ENCODE measurements around the gene ZNF674.
"Not testable (repeated sequence)": the region's sequence is repeated elsewhere in the genome, so short reads cannot be mapped to it uniquely, and the experiment has no call there.

ZNF674 gene

DNA sequence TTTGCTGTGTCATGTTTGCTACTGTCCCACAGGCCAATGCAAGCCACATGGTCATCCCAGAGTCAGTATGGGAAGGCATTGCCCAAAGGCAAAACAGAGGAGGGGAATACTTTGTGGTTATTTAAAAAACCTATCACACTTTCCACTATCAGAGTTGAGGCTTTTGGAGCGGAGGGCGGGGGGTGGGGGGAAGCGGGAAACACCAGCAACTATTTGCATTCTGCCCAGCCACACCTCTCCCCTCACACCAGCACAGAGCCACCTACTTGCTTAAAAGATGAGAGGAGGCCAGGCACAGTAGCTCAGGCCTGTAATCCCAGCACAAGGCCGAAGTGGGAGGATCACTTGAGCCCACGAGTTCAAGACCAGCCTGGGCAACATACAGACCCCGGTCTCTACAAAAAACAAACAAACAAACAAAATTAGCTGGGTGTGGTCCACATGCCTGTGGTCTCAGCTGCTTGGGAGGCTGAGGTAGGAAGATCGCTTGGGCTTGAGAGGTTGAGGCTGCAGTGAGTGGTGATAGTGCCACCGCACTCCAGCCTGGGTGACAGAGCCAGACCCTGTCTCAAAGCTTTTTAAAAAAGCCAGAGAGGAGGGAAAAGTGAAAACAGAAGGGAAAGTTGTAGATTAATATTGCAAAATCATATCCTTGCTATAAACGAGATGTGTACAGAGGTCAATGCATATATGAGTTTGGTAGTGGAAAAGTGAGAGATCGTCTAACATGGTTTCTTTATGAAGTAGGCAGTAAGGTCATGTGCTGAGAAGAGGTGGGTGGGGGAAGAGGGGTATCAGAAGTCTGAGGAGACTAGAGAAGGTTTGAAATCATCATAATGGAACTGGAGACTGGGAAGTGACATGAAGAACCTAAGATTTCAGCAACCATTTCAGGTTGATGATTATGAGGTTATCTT is 26.5 kb upstream of the ZNF674 start:
- no peak for DNase-seq (ENCODE audit: low read depth in 2 of 3, low spot score in 2 of 3)

DNA sequence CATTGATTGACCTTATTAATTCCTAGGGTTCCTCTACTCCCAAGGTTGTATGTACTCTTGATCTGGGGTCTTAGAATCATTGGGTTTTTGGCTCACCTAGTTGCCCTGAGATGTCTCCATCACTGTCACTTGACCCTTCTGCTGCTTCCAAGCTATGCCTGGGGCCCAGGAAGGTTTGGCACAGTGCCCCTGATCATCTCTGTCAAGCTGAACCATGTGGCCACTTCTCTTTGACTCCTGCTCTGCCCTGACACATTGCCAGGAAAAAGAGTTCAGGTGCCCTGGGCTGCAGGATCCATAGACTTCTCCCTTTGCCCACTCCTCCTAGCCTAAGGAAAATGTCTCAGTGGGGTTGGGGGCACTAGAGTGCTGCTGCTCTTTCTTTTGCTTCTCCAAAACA is 24.4 kb upstream of the ZNF674 start:
- DNase-seq (ENCODE audit: low read depth in 2 of 3, low spot score in 2 of 3) = no peak

DNA sequence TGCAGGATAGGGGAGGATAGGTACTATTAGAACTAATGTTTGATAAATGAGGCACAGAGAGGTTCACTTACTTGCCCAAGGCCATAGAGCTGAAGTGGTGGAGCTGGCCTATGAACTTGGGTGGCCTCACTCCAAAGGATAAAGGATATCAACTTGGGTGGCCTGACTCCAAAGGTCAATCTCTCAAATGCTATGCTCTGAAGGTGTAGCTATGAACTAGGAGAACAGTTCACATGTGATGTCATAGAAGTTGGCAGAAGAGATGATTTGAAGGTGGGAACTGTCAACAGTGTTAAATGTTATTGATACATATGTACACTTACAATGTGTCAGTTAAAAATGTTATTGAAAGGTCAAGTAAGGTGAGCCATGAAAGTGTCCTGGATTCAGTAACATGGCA is 22.2 kb upstream of the ZNF674 start:
- no peak for DNase-seq (ENCODE audit: low read depth in 2 of 3, low spot score in 2 of 3)

DNA sequence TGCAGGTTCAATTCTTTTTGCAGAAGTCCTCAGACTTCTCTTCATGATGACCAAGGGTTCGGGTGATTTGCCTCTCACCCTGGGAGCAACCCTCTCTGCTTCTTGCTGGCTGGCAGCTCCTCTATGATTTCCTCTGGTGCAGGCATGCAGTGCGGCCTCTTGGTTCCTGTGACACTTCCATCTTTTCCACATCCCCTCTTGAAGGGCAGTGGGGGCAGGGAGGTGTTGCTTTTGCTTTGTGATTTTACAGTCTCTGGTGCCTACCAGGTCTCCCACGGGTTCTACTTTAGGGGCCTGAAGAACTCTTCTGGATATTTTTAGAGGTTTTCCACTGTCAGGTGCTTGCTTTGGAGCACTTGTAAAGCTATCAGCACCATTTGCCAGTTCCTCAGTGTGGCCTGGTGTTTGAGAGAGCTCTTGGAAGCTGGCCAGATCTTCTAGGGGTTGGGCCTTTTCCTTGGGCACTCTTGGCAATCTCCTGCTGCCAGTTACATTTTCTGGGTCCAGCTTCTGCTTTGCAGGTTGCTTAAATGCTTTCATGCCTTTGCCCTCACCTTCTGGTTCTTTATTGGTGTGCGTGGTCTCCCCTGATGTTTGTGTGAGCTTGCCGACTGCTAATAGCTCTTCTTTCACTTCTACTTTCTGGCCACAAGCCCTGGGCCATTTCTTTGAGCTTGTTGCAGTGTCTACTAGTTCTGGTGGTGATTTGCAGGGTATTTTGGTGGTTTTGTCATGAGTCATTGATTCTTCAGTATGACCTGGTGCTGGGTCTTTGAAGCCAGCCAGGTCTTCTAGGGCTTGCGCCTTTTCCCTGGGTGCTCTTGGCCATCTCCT is 16.8 kb upstream of the ZNF674 start:
- DNase-seq (ENCODE audit: low read depth in 2 of 3, low spot score in 2 of 3) = no peak

DNA sequence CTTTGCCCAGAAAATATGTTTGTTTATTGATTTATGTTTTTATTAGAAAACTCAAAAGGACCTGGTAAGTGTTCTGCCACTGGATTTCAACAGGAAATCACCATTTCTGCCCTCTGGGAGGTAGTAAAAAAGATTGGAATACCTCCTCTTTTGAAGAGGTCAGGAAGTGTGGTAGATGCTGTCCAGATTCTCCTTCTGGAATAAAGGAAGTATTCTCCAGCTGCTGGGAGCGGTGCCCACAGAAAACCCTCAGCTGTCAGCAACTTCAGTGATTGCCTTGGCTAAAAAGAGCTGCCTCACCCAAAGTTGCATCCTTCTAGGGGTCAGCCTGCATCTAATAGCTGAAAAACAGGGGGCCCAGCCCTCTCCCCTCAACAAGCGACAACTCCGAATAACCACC is 13.8 kb upstream of the ZNF674 start:
- no peak for DNase-seq (ENCODE audit: low read depth in 2 of 3, low spot score in 2 of 3)

DNA sequence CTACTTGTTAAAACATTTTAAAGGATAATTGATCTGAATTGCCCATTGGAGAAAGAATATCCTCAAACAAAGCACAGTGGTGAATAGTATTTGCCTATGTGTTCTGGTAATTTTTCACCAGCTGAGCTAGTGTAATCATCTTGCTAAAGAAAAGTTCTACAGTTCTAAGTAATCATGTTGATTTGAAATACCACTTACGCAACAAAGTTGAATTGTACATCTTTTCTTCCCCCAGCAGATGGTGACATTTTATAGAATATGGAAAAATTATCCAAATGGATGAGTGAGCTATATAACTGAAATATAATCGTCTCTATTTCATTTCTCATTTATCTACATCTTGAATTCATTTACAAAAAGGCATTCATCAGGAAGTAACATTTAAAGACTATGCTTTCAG is 9.7 kb upstream of the ZNF674 start:
- no peak for DNase-seq (ENCODE audit: low read depth in 2 of 3, low spot score in 2 of 3)

DNA sequence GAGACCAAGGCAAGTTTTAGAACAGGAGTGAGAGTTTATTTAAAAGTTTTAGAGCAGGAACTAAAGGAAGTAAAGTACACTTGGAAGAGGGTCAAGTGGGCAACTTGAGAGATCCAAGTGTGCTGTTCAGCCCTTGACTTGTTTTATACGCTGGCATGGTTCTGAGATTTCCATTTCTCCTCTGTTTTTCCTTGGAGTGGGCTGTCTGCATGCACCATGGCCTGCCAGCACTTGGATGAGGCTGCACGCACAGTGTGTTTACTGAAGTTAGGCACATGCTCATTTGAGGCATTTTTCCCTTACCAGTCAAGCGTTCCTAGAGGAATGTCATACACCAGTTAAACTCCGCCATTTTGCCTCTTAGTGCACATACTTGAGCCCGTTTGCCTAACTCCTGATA is 8.7 kb upstream of the ZNF674 start:
- DNase-seq (ENCODE audit: low read depth in 2 of 3, low spot score in 2 of 3) = no peak

DNA sequence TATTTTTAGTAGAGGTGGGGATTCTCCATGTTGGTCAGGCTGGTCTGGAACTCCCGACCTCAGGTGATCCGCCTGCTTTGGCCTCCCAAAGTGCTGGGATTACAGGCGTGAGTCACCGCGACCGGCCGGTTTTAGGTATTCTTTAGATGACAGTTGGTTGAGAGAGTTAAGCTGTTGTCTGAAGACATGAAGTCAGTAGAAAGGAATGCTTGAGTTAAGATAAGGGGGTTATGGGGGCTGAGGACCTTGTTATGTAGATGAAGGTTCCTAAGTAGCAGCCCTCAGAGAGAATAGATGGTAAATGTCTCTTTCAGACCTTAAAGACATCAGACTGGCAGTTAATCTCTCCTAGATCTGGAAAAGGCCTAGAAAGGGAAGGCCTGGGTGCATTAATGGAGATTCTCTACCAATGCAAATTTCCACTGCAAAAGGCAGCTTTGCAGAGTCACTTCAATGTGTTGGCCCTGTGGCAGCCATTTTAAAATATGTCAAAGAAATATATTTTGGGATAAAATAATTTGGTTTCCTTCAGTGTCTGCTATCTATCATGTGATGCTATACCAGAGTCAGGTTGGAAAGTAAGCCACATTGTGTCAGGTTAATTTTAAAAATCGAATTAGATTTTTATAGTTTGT is 6.4 kb upstream of the ZNF674 start:
- DNase-seq (ENCODE audit: low read depth in 2 of 3, low spot score in 2 of 3) = no peak

DNA sequence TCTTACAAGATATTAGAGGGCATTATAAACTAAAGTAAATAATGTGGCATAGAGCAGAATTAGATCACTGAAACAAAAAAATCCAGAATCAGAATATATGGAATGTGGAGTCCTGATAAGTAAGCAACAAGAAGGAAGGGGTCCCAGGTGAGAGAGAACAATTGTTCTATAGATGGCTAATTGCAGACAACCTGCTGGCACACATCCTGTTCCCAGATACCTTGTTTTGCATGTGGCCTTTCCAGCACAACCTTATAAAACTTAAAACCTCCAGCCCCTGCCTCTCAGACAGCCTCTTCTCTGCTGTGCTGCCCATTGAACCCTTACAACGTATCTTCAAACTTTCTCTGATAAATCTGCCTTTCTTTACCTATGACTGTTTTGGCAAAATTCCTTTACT is 4.7 kb upstream of the ZNF674 start:
- no peak for DNase-seq (ENCODE audit: low read depth in 2 of 3, low spot score in 2 of 3)

DNA sequence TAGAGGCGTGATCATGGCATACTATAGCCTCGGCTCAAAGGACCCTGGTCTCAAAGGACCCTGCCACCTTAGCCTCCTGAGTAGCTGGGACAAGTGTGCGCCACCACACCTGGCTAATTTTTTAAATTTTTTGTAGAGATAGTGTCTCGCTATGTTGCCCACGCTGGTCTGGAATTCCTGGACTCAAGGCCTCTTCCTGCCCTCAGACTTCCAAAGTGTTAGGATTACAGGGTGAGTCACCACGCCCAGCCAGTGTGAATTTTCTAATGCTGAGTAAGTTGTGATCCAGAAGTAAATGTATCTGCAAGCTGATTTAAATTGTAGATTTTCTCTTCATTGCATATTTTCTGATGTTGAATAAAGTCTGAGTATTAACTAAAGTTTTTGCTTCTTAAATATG is 2.6 kb upstream of the ZNF674 start:
- DNase-seq (ENCODE audit: low read depth in 2 of 3, low spot score in 2 of 3) = no peak

DNA sequence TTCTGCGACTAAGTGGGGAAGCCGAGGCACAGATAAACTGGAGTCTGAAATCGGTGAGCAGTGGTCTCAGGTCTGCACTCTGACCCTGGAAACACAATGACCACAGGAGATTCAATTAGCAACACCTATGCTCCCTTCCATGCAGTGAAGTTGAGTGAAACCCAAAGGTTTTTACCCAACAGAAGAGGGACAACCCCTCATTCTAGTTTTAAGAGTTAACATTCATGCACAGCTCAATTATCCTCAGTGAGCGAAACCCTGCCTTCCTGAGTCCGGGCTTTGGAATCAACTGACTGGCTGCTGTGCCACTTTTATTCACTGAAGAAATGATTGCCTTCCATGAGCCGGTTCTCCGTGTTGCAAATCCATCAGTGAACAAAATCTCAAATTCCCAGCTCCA is 694 bp downstream of the ZNF674 start:
- not testable (repeated sequence) for DNase-seq (ENCODE audit: low read depth in 2 of 3, low spot score in 2 of 3)

DNA sequence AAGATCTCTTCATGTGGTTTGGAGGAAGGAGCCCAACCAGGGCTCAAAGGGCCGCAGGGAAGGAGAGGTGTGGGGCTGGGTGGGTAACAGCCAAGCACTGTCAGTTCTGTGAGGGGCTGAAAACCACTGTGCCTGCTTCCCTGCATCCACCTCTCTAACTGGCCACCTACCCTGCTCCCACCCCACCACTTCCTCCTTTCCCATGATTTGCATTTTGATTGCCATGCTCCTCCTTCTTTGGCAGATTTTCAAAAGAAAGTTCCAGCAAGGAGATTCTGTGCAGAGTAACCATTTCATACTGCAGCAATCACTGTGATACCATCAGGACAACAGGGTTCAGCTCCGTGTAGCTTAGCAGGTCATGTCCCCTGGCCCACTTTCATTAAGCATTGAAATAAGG is 1.8 kb downstream of the ZNF674 start:
- DNase-seq (ENCODE audit: low read depth in 2 of 3, low spot score in 2 of 3) = no peak

DNA sequence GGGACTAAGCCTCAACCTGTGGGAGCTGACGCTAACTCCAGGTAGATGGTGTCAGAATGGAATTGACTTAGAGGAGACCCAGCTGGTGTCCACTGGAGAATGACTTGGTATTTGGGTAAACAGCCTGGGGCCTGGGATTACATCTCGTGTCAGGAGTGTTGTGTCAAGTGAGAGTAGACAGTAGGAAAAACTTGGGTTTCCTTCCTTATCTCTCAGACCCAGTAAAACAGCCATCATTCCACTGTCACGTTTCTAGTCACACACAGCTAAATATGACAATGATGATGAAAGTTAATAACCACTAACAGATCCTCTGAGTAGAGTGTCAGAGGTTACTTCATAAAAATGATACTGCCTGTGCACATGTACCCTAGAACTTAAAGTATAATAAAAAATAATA is 13.8 kb downstream of the ZNF674 start:
- no peak for DNase-seq (ENCODE audit: low read depth in 2 of 3, low spot score in 2 of 3)

DNA sequence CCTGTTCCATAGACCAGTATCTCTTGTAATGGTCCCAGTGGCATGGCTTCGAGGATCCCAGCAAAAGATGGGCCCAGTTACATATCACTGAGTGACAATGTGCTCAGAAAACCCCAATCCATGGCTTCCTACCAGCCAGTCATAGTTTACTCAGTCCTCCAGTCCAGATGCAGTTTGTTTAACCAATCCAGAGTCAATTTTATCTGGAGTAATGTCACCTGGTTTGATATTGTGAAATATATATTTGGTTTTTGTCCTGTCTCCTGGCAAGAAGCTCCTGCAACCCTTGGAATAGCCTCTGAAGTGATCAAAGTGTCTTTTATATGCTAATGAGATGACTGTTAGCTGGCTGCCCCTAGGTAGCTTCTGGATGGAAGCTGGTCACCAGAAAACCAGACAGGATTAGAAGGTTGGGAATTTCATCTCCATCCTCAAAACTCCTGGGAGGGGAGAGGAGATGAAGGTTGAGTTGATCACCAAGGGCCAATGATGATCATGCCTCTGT is 14.8 kb downstream of the ZNF674 start:
- DNase-seq (ENCODE audit: low read depth in 2 of 3, low spot score in 2 of 3) = not testable (repeated sequence)

DNA sequence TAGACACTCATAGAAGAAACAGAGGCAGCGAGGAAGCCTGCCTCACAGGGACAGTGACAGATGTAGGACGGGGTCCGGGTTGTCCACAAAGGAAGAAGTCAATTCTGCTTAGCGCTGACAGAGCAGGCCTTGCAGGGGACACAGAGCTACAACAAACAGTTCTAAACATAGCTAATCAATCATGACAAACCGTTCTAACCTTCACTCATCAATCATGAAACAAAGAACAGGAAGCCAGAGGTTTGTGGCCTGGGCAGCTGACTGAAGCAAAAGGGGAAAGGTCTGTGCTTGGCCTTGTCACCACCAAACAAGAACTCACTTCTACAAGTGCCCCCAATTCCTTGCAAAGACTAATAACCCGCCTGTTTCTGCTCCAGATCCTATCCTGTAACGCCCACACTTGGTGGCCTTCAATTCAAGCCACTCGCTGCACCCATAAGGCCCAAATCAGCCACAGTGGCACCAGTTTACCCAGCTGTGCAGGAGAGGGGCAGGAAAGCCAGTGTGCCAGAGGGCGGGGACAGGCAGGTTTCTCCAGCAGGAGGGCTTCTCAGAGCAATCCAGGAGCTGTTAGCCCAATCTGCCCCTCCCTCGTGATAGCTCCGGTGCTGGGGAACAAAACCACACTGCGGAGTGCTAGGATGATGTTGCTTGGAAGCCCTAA is 15.3 kb downstream of the ZNF674 start:
- not testable (repeated sequence) for DNase-seq (ENCODE audit: low read depth in 2 of 3, low spot score in 2 of 3)

DNA sequence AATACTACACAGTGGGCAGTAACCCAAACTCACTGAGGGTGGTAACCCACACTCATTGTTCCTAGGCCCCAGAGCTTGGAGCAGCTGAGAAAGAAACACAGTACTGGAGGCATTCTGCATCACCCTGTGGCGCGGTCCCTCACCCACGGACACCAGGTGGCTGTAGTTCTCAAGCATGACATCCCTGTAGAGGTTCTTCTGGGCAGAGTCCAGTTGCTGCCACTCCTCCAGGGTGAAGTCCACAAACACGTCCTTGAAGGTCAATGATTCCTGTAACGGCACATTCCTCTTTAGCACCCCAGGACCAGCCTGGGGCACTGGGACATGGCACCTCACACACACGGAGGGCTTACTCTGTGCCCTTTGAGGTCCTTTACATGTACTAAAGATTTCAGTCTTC is 16.6 kb downstream of the ZNF674 start:
- DNase-seq (ENCODE audit: low read depth in 2 of 3, low spot score in 2 of 3) = not testable (repeated sequence)

DNA sequence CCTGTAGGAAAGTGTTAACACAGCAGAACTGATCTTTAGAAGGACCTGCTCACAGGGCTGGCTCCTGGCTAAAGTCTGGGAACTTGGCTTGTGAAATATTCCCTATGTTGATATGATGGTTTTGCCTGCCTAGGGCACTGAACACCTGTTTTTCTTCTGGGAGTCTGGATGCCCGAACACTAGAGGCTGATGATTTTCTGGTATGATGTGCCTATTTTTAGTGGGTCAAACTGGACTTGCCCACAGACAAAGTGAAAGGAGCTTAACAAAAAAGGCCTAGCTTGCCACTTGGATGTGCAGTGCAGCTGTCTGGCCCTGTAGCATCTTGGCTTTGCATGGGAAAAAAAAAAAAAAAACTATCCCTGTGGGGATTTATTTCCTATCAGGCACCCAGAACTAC is 39.1 kb downstream of the ZNF674 start:
- DNase-seq (ENCODE audit: low read depth in 2 of 3, low spot score in 2 of 3) = no peak

DNA sequence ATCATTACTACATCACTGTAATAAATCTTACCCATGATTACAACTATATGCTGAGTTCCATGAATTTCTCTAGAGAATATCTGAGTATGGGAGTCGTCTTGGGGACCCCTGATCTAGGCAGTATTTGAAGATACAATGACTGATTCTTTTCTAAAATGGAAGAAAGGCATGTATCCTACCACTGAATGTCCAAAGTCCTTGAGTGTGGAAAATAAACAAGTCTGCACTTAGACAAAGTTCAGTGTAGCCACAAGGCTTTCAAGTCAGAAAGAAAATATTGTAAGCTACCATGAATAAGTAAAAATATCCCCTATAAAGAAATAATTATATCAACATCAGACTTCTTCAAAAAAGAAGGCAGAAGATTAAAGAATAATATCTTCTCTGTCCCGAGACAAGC is 42.4 kb downstream of the ZNF674 start:
- no peak for DNase-seq (ENCODE audit: low read depth in 2 of 3, low spot score in 2 of 3)

DNA sequence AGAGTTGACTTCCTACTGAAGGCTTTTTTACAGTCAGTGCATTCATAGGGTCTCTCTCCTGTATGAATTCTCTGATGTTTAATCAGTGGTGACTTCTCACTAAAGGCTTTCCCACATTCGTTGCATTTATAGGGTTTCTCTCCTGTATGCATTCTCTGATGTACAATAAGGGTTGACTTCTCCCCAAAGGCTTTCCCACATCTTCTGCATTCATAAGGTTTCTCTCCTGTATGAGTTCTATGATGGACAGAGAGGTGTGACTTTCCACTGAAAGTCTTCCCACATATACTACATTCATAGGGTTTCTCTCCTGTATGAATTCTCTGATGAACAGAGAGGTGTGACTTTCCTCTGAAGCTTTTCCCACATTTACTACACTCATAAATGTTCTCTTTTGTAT is 45.2 kb downstream of the ZNF674 start:
- DNase-seq (ENCODE audit: low read depth in 2 of 3, low spot score in 2 of 3) = no peak

DNA sequence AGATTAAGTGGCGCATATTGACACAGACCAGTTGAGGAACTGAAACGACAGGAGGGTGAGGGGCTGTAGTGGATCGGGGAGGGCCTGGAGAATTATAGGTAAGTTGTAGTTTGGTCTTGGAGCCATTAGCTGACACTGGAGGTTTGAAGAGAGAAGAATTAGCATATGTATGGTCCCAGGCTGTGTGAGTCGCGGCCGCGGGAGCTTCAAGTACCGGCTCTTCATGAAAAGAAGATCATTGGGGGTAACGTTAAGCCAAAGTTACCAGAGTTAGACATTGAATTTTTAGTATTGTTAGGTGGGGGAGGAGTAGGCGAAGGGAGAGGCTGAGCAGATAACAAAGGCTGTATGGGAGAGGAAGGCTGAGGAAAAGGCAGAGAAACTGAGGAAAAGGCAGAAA is 56.5 kb downstream of the ZNF674 start:
- no peak for DNase-seq (ENCODE audit: low read depth in 2 of 3, low spot score in 2 of 3)

DNA sequence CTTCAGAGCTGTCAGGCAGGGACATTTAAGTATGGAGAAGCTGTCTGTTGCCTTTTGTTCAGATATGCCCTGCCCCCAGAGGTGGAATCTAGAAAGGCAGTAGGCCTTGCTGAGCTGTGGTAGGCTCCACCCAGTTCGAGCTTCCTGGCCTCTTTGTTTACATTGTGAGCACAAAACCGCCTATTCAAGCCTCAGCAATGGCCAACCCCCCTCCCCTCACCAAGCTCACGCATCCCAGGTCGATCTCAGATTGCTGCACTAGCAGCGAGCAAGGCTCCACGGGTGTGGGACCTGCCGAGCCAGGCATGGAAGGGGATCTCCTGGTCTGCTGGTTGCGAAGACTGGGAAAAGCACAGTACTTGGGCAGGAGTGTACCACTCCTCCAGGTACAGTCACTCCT is 59.3 kb downstream of the ZNF674 start:
- DNase-seq (ENCODE audit: low read depth in 2 of 3, low spot score in 2 of 3) = no peak
